Colon (tissue), 2 donors: ENCODE data around the gene FKTN.
"Not testable (repeated sequence)": the region's sequence is repeated elsewhere in the genome, so short reads cannot be mapped to it uniquely, and the experiment has no call there.

Experiments
- FAIRE-seq: peaks from 2 replicates; lab custom pipeline; 2012; peaks lifted over from hg19 to GRCh38; lab: Jason Lieb, UNC
- donor health status: control.
- donor health status: control.

FKTN gene

DNA sequence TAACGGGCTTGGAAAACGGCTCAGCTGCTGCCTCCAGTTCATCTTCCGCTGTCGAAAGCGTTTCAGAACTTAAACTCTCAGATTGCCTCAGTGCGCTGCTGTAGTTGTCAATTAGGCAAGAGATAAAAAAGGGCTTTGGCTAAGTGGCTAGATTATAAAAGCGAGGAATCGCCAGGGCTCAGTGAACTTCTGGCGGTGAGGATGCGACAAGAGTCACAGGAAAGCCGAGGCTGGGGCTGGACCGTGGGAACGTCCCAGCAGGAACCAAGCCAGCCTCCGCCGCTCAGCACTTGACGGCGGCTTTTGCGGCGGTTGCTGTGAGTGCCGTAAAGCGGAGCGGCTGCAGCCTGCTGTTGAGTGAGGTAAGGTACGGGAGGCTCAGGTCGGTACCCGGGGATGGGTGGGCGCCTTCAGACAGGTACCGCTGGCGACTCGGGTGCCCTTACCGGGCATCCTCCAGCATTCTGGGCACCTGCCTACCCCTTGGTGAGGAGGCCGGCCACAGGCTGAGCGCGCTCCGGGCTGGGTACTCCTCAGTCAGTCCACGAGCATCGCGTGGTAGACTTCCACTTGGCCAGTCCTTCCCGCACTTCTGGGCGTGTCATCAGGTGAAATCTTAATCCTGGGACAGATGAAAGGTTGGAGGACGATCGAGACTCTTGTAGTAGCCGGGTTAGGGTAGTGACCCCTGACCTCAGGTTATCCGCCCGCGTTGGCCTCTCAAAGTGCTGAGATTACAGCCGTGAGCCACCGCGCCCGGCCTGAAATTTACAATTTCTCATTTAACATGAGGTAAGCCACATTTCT is at the start of gene FKTN:
FKTN (plus strand) TSS at position 328 of the 807 bp plus-strand sequence. CDS start 16,902 bp downstream, outside the sequence.
- no peak for FAIRE-seq

- no peak for FAIRE-seq
These were observed 49.4 kb upstream of the FKTN start for GRCh38 chr9:105508530-105508929.

DNA sequence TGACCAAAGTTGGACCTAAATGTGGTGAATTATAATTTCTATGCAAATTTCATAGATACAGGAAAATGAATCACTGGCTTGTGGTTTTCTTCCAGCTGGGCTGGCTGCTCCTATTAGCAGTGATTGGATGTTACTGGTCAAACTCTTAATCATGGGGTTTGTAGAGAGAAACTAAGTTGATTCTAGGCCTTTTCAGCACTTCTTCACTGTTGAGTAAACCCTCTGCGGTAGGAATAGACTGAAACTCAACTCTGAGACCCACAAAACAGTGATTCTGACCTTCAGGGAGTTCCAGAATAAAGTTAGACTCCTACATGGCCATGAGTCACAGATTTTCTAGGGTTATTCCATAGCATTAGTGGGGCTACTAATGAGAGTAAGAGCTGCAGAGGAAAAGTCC is 47.9 kb upstream of the FKTN start:
- FAIRE-seq = no peak

DNA sequence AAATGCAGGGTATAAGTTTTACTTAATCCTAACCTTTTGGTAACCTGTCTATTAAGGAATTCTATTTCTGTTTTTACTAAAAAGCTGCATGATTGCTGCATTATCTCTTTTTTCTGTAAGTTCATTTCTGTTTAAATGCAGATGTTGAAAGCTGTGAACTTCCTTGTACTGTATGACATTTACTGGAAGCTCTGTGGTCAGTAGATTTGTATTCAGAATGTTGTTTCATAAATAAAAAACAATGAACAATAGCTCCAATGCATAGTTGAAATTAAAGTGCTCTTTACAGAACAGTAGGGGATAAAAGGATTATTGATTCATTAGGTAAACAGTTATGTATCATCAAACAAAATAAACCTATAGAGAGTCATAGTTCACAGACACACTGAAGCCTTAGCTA is 46.5 kb upstream of the FKTN start:
- no peak for FAIRE-seq

DNA sequence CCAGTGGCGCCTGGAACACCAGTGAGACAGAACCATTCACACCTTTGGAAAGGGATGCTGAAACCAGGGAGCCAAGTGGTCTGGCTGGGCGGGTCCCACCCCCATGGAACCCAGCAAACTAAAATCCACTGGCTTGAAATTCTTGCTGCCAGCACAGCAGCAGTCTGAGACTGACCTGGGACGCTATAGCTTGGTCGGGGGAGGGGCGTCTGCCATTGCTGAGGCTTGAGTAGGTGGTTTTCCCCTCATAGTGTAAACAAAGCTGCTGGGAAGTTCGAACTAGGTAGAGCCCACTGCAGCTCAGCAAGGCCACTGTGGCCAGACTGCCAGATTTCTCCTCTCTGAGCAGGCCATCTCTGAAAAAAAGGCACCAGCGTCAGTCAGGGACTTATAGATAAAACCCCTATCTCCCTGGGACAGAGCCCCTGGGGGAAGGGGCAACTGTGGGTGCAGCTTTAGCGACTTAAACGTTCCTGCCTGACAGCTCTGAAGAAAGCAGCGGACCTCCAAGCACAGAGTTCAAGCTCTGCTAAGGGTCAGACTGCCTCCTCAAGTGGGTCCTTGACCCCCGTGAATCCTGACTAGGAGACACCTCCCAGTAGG is 42.0 kb upstream of the FKTN start:
- no peak for FAIRE-seq

DNA sequence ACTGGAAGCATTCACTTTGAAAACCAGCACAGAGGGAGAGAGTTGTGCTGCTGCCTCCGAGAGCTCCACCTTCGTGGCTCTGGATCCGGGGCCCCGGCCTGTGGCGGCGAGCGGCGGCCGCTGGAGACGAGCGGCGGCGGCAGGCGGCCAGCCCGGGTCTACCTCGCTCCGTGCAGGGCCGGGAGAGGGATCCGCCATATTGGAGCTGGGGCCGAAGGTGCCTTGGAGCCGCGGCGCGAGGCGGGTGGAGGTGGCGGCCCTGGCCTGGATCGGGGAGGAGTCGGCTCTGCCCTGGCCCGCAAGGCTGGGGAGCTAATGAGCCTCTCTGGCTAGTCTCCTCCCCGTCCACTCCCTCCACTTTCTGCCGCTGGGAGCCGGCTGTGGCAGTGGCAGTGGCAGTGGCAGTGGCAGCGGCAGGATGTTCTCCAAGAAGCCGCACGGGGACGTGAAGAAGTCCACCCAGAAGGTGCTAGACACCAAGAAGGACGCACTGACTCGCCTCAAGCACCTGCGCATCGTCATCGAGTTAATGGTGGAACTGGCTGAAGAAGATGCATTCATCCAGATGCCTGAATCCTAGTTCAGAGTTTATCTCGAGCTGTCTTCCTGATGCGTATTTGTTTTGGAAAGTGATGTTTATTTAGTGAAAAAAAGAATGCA is 38.1 kb upstream of the FKTN start:
- FAIRE-seq = not testable (repeated sequence)

DNA sequence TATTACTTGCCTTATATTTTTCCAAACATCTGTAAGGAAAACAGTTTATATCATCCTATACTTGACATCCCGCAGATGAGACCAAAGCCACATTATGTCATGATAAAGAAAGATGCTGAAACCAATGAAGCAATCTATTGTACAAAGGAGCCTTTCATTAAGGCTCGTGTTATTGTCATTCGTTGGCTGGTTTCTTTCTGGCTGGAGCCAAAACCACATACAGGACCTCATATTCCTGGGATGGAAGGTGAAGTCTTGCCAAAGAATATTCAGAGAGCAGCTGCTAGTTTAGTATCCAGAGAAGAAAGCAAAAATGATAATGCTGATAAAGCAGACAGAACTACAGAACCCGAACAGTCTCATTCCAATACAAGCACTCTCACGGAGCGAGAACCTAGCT is 36.9 kb upstream of the FKTN start:
- FAIRE-seq = not testable (repeated sequence)

- not testable (repeated sequence) for FAIRE-seq
These were observed 35.1 kb upstream of the FKTN start for GRCh38 chr9:105522618-105523385.

- FAIRE-seq = no peak
These were observed 26.4 kb upstream of the FKTN start for GRCh38 chr9:105531530-105531929.

DNA sequence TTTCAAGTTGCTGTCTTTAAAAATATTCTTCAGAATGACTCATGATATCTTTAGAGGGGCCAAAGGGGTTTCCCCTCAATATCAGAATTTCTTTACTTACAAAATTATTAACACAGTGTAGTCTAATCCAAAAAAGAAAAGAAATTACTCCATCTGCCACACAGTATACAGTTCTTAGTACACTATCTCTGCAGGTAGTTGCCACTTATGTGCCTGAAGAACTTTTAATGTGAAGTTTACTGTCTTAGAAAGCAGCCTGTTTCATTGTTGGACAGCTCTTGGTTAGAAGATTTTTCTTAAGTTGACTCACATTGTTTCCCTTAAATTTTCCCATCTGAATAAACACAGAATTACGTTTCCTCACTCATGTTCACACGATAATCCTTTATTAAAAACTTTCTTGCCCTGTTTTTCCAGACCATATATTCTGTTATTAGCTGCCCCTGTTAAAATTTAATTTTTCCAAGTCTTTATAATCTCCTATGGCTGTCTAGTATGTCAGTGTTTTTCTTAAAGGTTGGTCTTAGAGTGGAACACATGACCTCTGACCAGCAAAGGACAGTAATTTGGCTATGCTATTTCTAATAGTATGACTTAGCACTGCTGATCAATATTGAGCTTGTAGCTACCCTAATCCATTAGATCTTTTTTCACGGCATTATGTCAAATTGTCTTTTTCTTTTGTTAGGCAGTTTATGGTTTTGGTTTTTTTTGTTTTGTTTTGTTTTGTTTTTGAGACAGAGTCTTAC is 21.8 kb upstream of the FKTN start:
- FAIRE-seq = no peak

GRCh38 chr9:105539452-105539851 is 18.5 kb upstream of the FKTN start:
- FAIRE-seq = no peak

DNA sequence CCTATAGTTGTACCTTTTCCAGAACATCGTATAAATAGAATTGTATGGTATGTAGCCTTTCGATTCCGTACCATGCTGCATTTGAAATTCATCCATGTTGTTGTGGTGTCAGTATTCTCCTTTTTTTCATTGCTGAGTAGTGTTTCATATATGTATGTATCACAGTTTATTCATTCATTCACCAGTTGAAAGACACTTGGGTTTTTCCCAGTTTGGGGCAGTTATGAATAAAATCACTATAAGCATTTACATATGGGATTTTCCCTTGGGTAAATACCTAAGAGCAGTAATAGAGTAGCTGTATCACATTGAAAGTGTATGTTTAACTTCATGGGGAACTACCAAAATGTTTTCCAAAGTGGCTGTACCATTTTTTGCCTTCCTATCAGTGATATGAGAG is 16.1 kb upstream of the FKTN start:
- no peak for FAIRE-seq

DNA sequence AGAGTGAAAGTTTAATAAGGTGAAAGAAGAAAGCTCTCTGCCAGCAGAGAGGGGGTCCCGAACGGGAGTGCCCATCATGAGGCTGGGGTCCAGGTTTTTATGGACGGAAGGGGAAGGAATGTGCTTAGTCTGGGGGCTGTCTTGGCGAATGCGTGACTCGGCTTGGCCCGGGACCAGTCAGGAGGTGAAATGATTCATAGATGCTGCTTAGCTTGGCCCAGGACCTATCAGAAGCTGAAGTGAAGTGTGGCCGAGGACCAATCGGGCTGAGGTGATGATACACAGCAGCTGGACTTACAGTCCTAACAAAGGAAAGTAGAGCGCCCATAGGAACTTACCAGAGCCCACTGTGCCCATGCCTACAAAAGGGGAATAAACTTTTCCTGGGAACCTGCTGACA is 3.9 kb upstream of the FKTN start:
- FAIRE-seq = no peak

DNA sequence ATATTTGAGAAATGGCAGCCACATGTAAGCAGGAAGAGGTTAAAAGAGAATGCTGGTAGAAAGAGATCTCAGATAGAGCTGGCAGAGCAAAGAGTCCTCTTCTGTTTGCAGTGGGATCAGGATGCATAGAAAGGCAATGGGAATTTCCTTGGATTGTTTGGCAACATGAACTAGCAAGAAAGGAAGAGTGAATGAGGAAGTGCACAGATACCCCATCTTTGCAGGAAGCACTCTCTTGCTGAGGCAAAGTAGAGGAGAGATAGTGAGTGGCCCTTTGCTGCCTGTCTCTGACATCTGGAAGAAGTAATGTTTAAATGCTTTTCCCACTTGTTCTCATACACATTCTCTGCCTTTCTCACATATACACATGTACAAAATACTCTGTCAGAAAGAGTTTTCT is 14.5 kb downstream of the FKTN start:
- no peak for FAIRE-seq

DNA sequence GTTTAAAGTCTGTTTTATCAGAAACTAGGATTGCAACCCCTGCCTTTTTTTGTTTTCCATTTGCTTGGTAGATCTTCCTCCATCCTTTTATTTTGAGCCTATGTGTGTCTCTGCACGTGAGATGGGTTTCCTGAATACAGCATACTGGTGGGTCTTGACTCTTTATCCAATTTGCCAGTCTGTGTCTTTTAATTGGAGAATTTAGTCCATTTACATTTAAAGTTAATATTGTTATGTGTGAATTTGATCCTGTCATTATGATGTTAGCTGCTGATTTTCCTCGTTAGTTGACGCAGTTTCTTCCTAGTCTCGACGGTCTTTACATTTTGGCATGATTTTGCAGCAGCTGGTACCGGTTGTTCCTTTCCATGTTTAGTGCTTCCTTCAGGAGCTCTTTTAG is 22.0 kb downstream of the FKTN start:
- not testable (repeated sequence) for FAIRE-seq

GRCh38 chr9:105581550-105581949 is 23.6 kb downstream of the FKTN start:
- not testable (repeated sequence) for FAIRE-seq

- FAIRE-seq = no peak
These were observed 35.2 kb downstream of the FKTN start for GRCh38 chr9:105593145-105593544.

DNA sequence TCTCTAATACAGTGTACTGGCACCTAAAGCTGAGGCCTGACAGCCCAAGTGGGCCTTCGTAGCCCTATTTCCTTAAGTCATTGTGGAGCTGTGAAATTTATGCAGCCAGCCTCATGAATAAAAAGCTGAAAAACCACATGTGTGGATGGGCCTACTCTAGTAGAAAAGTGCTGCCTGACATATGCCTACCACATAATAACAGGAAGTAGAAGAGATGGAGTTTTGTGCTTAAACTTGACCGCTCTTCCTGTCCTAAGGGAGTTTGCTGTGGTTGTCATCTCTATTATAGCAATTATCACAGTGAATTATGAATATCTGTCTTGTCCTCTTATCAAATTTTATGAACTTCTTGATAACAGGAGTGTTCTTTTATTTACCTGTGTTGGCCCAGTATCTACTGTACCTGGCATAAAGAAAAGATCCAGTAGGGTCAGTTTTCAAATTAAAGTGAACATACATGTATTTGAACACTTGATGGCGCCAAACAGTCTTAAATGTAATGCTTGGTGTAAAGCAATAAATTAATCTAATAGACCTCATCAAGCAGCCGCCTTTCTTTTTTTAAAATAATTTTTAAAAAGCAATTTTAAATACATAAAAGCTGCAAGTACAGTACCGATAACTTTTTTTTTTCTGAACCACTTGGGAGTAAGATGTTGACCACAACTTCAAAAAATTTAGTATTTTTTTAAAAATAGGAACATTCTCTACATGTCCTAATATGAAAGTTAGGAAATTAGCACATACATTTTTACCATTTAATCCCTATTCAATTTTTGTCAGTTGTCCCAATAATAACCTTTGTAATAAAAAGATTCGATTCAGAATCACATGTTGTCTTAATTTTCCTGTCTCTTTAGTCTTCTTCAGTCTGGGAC is 51.0 kb downstream of the FKTN start:
- peak; percentile 80 for FAIRE-seq

DNA sequence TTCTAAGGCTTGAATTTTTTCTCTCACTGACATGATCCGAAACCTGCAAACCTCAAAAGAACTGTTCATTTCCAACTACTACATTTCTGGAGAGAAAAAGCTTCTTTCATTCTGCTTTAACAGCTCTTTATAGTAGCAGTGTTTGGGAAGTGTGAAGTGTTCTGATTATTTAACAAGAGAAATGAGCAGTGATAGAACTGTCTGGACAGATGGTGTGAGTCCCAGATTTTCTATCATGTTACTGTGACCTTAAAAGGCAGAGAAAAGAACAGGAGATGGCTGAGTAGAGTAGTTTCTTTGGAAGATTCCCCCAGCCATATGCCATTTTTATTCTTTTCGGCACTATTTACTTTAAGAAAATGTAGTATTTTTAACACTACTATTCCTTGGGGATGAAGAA is 63.1 kb downstream of the FKTN start:
- no peak for FAIRE-seq

DNA sequence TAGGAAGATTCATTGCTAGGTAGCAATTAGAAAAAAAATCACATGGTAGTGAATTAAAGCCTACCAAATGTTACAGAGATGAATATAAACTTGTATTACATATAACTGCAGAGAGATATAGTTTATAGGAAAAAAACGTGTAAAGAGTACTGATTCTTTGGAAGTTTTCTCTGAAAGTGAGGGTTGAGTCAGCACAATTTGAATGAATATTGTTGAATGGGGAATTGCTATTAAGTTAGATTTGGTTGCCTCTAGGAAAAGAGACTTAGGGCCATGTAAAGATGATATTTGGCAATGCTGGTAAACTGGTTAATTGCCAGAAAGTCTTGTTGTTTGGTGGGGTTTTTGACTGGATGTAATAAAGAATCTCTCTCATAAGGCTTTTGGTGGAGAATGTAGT is 67.2 kb downstream of the FKTN start:
- FAIRE-seq = no peak

DNA sequence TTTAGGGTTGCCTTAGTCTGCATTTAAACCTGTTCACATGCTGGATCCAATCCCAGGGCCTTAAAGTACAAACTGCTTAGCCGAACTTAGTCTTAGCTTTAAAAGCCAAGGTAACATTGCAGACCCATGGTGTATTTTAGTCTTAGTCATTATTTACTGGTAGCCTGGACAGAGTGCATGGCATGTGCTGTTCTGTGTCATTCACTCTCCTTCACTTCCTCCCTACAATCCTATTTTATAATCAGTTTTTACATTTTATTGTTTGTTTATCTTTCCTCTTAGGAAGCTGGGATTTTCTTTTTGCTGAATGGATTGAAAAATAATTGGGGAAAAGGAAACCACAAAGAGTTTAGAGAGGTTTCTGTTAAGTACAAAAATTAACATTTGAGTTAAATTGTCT is 74.9 kb downstream of the FKTN start:
- FAIRE-seq = peak; percentile 31
